GM21447 (cell line): ENCODE results near the gene PLEKHF1.
"Not testable (repeated sequence)": the region's sequence is repeated elsewhere in the genome, so short reads cannot be mapped to it uniquely, and the experiment has no call there.

Source experiments
- ATAC-seq: cut with Tn5 transposase; IDR thresholded peaks from one replicate; pipeline ENCODE4 v1.9.1; 2021; ENCODE audit not compliant: unreplicated experiment

The PLEKHF1 gene

GRCh38 chr19:29697523-29698261 is 32.4 kb downstream of the PLEKHF1 start:
- ATAC-seq = no peak

- no peak for ATAC-seq
Observed at GRCh38 chr19:29699861-29700260, 34.6 kb downstream of the PLEKHF1 start.

GRCh38 chr19:29700498-29700897 is 35.2 kb downstream of the PLEKHF1 start:
- ATAC-seq = no peak

GRCh38 chr19:29702161-29702962 is 37.1 kb downstream of the PLEKHF1 start:
- no peak for ATAC-seq

GRCh38 chr19:29702963-29703320 is 37.7 kb downstream of the PLEKHF1 start:
- no peak for ATAC-seq

GRCh38 chr19:29704562-29705558 is 39.6 kb downstream of the PLEKHF1 start:
- peak; percentile 59 for ATAC-seq

GRCh38 chr19:29705706-29706105 is 40.4 kb downstream of the PLEKHF1 start:
- ATAC-seq = no peak

GRCh38 chr19:29706635-29707034 is 41.4 kb downstream of the PLEKHF1 start:
- no peak for ATAC-seq

GRCh38 chr19:29708554-29709439 is 43.5 kb downstream of the PLEKHF1 start:
- ATAC-seq = no peak

- not testable (repeated sequence) for ATAC-seq
Observed at GRCh38 chr19:29709440-29709798, 44.2 kb downstream of the PLEKHF1 start.

GRCh38 chr19:29711584-29712132 is 46.4 kb downstream of the PLEKHF1 start:
- no peak for ATAC-seq

GRCh38 chr19:29712744-29713516 is 47.7 kb downstream of the PLEKHF1 start:
- ATAC-seq = no peak

GRCh38 chr19:29714371-29714952 is 49.2 kb downstream of the PLEKHF1 start:
- peak; percentile 13 for ATAC-seq

GRCh38 chr19:29714953-29715700 is 49.9 kb downstream of the PLEKHF1 start, which contains the start of gene C19orf12:
C19orf12 (minus strand) TSS chr19:29715261; CDS start chr19:29708413, 6,848 bp downstream.
- ATAC-seq = peak; percentile 59

GRCh38 chr19:29715701-29716581 is 50.7 kb downstream of the PLEKHF1 start:
- ATAC-seq = peak; percentile 19

- ATAC-seq = no peak
Observed at GRCh38 chr19:29717051-29717450, 51.8 kb downstream of the PLEKHF1 start.

GRCh38 chr19:29724102-29724641 is 58.9 kb downstream of the PLEKHF1 start:
- ATAC-seq = no peak
